Progenitor cell of endocrine pancreas (in vitro differentiated cells): ENCODE results near the gene PHC3. TPM values are rescaled to one million over a fixed set of nuclear protein-coding genes. Genes with fewer than 3 reads are reported as not detected.
"Not testable (repeated sequence)": the region's sequence is repeated elsewhere in the genome, so short reads cannot be mapped to it uniquely, and the experiment has no call there.

Experiments
- DNase-seq: peaks from one replicate; pipeline ENCODE4 v3.0.0; 2021; ENCODE audit warnings: low spot score; ENCODE audit not compliant: unreplicated experiment
- H3K27ac Mint-ChIP-seq: 2 replicates; pipeline ENCODE4 v1.8.0; 2021; ENCODE audit warnings: mild to moderate bottlenecking, moderate library complexity, mixed read lengths
- H3K27me3 Mint-ChIP-seq: 2 replicates; pipeline ENCODE4 v1.8.0; 2021; ENCODE audit warnings: mixed read lengths
- H3K36me3 Mint-ChIP-seq: 2 replicates; pipeline ENCODE4 v1.8.0; 2022; ENCODE audit warnings: mixed read lengths; ENCODE audit not compliant: insufficient read depth
- H3K4me1 Mint-ChIP-seq: 2 replicates; pipeline ENCODE4 v1.8.0; 2021; ENCODE audit warnings: low read depth, mixed read lengths
- H3K4me3 Mint-ChIP-seq: 2 replicates; pipeline ENCODE4 v1.8.0; 2021; ENCODE audit warnings: low read depth, mild to moderate bottlenecking, moderate library complexity, mixed read lengths
- H3K9me3 Mint-ChIP-seq: 2 replicates; pipeline ENCODE4 v1.8.0; 2021; ENCODE audit warnings: low read depth, mixed read lengths
- CTCF ChIP-seq: fragments of 200-600 bp; sonication (generic); IDR thresholded peaks from one replicate; pipeline ENCODE4 v1.5.0; 2021; ENCODE audit warnings: antibody characterized with exemption, mild to moderate bottlenecking; ENCODE audit not compliant: unreplicated experiment
- total RNA-seq: library from RNA; stranded (reverse); gene quantifications from 2 replicates; pipeline ENCODE4 v1.2.1, GENCODE V29; 2021

Gene PHC3
- total RNA-seq, 1 donor from 2014 or later, result 71.8 TPM

GRCh38 chr3:170211668-170212067 is 30.1 kb upstream of the PHC3 start:
- no peak for DNase-seq
- H3K27ac Mint-ChIP-seq, result no peak overlapping the region

GRCh38 chr3:170207717-170208116 is 26.2 kb upstream of the PHC3 start:
- no peak overlapping the region for H3K27ac Mint-ChIP-seq

More at GRCh38 chr3:170211668-170212067, 30.1 kb upstream of the PHC3 start:
- no peak for TF ChIP-seq CTCF
- Mint-ChIP-seq H3K27me3 (no peaks in the 10 kb centered on the region), H3K9me3 (peaks cover 6% of the 10 kb centered on the region), H3K4me1 (no peaks in the 10 kb centered on the region), H3K36me3 (peaks cover 3% of the 10 kb centered on the region), H3K4me3 (no peak overlapping the region)

GRCh38 chr3:170206164-170206762 is 24.7 kb upstream of the PHC3 start:
- not testable (repeated sequence) for H3K4me3 Mint-ChIP-seq, H3K27ac Mint-ChIP-seq, H3K4me1 Mint-ChIP-seq, H3K9me3 Mint-ChIP-seq, H3K36me3 Mint-ChIP-seq, H3K27me3 Mint-ChIP-seq, DNase-seq

More at GRCh38 chr3:170207717-170208116, 26.2 kb upstream of the PHC3 start:
- H3K4me1 Mint-ChIP-seq, result peaks cover 6% of the 10 kb centered on the region
- peaks cover 6% of the 10 kb centered on the region for H3K9me3 Mint-ChIP-seq
- TF ChIP-seq CTCF, result no peak
- H3K4me3 Mint-ChIP-seq, result no peak overlapping the region
- peaks cover 3% of the 10 kb centered on the region for H3K36me3 Mint-ChIP-seq
- no peaks in the 10 kb centered on the region for H3K27me3 Mint-ChIP-seq
- no peak for DNase-seq

- TF ChIP-seq CTCF, result no peak
- no peaks in the 10 kb centered on the region for H3K36me3 Mint-ChIP-seq
- no peak overlapping the region for H3K4me3 Mint-ChIP-seq
- no peaks in the 10 kb centered on the region for H3K9me3 Mint-ChIP-seq
- H3K4me1 Mint-ChIP-seq, result peaks cover 9% of the 10 kb centered on the region
- DNase-seq, result no peak
- H3K27me3 Mint-ChIP-seq, result no peaks in the 10 kb centered on the region
- no peak overlapping the region for H3K27ac Mint-ChIP-seq
Measured at GRCh38 chr3:170205302-170205701, 23.8 kb upstream of the PHC3 start.

- TF ChIP-seq CTCF, result no peak
- no peak overlapping the region for H3K4me3 Mint-ChIP-seq
- no peaks in the 10 kb centered on the region for H3K36me3 Mint-ChIP-seq
- H3K4me1 Mint-ChIP-seq, result peaks cover 9% of the 10 kb centered on the region
- no peaks in the 10 kb centered on the region for H3K9me3 Mint-ChIP-seq
- H3K27ac Mint-ChIP-seq, result peak overlapping the region; percentile 65
- DNase-seq, result no peak
- H3K27me3 Mint-ChIP-seq, result no peaks in the 10 kb centered on the region
Measured at GRCh38 chr3:170204509-170204908, 23.0 kb upstream of the PHC3 start.

GRCh38 chr3:170204023-170204472 is 22.5 kb upstream of the PHC3 start:
- no peak for TF ChIP-seq CTCF
- DNase-seq, result no peak
- Mint-ChIP-seq H3K4me1 (peaks cover 9% of the 10 kb centered on the region), H3K9me3 (no peaks in the 10 kb centered on the region), H3K36me3 (no peaks in the 10 kb centered on the region), H3K27me3 (no peaks in the 10 kb centered on the region), H3K4me3 (no peak overlapping the region), H3K27ac (peak overlapping the region; percentile 65)
